Liver (tissue), 3 donors: ENCODE measurements around the gene EVL.

ENCODE experiments used
- EGR1 ChIP-seq, 2 donors: IDR thresholded peaks; 2 replicates each; pipeline ENCODE4 v1.6.1; 2016 to 2018; ENCODE audit warnings: antibody characterized with exemption in 2 of 2, low read depth in 2 of 2
- FOXA1 ChIP-seq: IDR thresholded peaks from 2 replicates; pipeline ENCODE4 v1.6.1; 2016; ENCODE audit warnings: antibody characterized with exemption
- RAD21 ChIP-seq, 2 donors: IDR thresholded peaks; 2 replicates each; pipeline ENCODE4 v1.6.1; 2016; ENCODE audit warnings: antibody characterized with exemption in 2 of 2, mild to moderate bottlenecking in 2 of 2
- RXRA ChIP-seq, 2 donors: IDR thresholded peaks; 2 replicates each; pipeline ENCODE4 v1.6.1; 2017 to 2018; ENCODE audit warnings: antibody characterized with exemption in 2 of 2, mild to moderate bottlenecking in 1 of 2
- TAF1 ChIP-seq: conservative IDR thresholded peaks from 2 replicates; pipeline ENCODE4 v1.6.1; 2016; ENCODE audit warnings: antibody characterized with exemption, mild to moderate bottlenecking
- TF ChIP-seq, protein P1 (sequence below): fragments of 150-350 bp; IDR thresholded peaks from 2 replicates; pipeline ENCODE4 v1.5.1; 2017; ENCODE audit warnings: improper control_type of control experiment, low read depth, low read length; ENCODE audit not compliant: missing input control
- TF ChIP-seq, protein P2 (sequence below): IDR thresholded peaks from 2 replicates; pipeline ENCODE4 v1.6.1; 2016; ENCODE audit warnings: antibody characterized with exemption
- TF ChIP-seq, protein P3 (sequence below): IDR thresholded peaks from 2 replicates; pipeline ENCODE4 v1.6.1; 2016; ENCODE audit warnings: antibody characterized with exemption
- donor health status: healthy.
- donor health status: healthy.

DNA sequence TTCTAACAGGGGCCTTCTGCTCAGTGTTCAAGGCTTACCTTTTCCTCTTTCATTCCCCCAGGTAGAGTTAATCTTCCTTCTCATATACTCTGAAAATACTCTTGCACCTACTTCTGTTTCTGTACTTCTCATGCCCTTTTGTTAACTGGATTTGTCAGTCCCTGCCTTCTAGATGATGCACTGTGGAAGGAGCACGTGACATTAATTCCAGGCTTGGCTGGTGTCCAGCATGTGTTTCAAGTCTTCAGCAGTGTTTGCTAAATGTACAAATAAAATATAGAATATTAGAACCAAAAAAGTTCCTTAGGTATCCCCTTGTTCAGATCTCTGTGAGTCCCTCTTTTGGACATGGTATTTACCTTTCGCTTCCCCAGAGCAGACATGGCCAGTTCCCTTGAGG is 27.9 kb upstream of the EVL start:
- TF ChIP-seq RAD21 (IDR thresholded peaks at IDR 0.05) = no peak
- TF ChIP-seq, protein P1, sequence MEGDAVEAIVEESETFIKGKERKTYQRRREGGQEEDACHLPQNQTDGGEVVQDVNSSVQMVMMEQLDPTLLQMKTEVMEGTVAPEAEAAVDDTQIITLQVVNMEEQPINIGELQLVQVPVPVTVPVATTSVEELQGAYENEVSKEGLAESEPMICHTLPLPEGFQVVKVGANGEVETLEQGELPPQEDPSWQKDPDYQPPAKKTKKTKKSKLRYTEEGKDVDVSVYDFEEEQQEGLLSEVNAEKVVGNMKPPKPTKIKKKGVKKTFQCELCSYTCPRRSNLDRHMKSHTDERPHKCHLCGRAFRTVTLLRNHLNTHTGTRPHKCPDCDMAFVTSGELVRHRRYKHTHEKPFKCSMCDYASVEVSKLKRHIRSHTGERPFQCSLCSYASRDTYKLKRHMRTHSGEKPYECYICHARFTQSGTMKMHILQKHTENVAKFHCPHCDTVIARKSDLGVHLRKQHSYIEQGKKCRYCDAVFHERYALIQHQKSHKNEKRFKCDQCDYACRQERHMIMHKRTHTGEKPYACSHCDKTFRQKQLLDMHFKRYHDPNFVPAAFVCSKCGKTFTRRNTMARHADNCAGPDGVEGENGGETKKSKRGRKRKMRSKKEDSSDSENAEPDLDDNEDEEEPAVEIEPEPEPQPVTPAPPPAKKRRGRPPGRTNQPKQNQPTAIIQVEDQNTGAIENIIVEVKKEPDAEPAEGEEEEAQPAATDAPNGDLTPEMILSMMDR = no peak
- TF ChIP-seq, protein P2, sequence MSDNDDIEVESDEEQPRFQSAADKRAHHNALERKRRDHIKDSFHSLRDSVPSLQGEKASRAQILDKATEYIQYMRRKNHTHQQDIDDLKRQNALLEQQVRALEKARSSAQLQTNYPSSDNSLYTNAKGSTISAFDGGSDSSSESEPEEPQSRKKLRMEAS = no peak
- TF ChIP-seq, protein P3, sequence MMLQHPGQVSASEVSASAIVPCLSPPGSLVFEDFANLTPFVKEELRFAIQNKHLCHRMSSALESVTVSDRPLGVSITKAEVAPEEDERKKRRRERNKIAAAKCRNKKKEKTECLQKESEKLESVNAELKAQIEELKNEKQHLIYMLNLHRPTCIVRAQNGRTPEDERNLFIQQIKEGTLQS = no peak
- no peak for TF ChIP-seq RXRA (IDR thresholded peaks at IDR 0.05)
- TF ChIP-seq FOXA1 = no peak
- TF ChIP-seq TAF1 = no peak
- TF ChIP-seq EGR1 (IDR thresholded peaks at IDR 0.05; ENCODE audit: low read depth in 2 of 2) = no peak
